GM19397 (cell line): Measurements from ENCODE around the gene SERPINB4.
"Not testable (repeated sequence)": the region's sequence is repeated elsewhere in the genome, so short reads cannot be mapped to it uniquely, and the experiment has no call there.

Source experiments
- ATAC-seq: cut with Tn5 transposase; IDR thresholded peaks from one replicate; pipeline ENCODE4 v1.9.1; 2021; ENCODE audit warnings: mild to moderate bottlenecking, moderate library complexity; ENCODE audit not compliant: unreplicated experiment

The SERPINB4 gene

DNA sequence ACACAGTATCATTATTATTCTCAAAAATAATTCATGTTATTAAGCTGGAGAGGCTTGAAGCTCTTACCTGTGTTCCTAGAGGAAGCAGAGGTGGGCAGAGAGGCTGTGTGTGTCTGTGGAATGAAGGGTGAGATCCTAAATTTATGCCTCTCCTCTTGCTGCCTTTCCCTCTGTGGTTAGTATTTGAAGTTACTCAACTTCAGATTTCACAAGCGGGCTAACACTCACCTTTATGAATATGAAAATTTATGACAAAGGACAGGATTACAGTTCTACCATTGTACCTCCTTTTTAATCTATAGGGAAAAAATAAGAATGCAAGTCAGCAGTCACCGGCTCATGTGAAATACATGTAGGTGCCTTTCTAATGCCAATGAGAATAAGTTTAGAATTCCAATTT, at the start of gene SERPINB4:
SERPINB4 (minus strand) TSS at position 115 of the 400 bp plus-strand sequence. CDS start 679 bp downstream, outside the sequence.
- not testable (repeated sequence) for ATAC-seq

DNA sequence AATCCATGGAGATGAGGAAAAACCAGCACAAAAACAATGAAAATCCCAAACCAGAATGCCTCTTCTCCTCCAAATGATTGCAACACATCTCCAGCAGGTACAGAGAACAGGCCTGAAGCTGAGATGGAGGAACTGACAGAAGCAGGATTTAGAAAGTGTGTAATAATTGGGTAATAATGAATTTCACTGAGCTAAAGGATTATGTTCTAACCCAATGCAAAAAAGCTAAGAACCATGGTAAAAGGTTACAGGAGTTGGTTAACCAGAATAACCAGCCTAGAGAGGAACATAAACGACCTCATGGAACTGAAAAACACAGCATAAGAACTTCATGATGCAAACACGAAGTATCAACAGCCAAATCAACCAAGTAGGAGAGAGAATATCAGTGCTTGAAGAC, 45.0 kb upstream of the SERPINB4 start:
- ATAC-seq, result no peak

DNA sequence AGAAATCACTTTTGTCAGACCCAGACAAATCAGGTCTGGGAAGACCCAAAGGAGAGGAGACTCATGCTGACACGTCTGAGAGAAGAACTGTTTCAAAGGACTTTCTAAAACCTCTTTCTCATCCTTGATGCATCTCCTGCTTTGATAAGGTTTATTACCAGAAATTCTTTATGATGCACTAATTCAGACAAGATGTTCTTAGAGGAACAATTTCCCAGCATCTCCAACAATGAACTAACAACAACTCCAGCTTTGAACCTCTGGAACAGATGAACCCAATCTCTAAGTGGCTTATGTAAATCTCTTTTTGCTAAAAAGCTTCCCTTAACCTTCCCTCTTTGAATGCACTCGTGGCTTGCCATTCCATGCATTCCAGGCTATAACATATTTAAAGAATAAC, 42.8 kb upstream of the SERPINB4 start:
- no peak for ATAC-seq

DNA sequence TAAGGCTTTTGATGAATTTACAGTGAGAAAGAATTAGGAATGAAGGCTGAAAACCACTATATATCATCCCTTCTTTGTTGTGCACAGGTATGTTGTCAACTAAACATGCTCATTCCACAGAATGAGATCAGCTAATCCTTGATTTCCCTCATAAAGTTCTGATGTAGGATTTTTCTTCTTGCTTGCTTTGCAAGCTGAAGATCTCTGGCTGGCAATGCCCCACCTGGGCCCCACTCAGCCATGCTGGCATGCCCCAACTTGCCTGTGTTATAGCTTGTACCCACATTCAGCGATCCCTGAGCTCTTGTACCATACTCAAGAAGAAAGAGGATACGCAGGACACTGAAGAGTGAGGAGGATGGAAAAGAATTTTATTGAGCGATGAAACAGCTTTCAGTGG, 40.7 kb upstream of the SERPINB4 start:
- ATAC-seq, result no peak

DNA sequence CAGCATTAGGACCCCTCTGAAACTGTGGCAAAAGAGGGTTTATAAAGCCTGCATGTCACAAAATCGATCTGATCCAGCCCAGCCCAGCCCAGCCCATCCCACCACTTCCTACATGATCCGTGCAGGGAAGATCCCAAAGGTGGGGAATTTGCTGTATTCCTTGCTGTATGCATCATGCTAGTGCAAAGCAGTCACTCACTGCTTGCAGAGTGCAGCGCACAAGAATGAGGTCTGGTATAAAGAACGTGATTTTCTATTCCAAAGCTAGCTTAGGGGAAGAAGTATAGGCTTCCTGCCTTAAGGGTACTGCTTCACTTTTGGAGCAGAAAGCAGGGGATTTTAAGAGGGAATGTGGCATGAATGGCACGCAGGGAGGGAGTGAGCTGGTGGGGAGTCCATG, 39.8 kb upstream of the SERPINB4 start:
- ATAC-seq, result no peak

DNA sequence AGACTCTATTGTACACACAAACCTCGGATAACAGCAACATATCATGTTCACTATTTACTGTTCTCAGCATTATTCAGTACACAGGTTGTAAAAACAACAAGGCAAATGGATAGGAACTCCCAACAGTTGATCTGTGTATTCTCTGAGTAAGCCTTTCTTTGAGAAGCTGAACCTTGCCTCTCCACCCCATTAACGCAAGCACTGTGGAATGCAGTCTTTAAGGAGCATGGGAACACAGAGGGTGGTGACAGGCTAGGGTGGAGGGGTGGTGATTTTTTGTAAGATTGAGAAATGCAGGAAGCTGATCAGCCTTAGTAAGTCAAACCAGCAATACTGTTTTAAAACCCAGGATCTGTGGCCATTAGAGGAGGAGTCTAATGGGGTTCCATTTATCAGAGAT, 39.1 kb upstream of the SERPINB4 start:
- no peak for ATAC-seq

DNA sequence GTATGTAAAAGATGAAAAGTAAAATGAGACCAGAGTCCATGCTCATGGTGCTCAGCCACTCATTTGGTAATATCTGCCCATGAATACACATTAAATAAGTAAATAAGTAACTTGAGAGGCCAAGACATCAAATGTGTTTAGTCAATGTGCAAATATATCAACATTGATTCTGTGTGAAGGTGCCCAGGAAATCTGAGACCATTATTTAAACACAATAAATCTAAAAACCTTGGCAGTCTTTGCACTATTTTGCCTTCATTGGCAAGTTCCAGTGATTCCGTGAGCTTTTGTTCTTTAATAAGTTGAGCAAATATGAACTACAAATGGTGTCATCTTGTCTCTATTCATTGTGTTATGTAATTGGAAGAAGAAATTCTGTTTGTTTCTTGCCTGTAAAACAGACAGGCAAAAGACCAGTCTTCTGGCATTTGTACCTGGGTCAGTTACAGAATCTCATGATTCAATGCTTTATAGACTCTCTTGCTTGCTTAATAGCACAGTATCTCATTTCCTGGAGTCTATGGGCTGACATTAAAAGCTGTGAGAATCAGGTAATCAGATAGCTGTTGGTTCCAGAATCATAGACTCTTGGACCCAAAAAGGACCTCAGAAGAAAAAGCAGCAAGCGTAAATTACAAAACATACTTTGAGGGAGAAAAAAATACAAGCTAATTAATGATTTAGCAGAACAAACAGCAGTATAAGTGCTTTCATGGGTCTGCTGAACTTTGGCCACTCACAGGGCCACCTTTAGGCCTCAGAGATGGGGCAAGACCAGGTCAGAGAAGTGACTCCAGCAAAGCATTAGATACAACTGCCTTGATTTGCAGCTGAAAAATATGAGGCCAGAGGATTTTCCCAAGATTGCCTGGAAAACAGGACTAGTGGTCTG, 37.6 kb upstream of the SERPINB4 start:
- ATAC-seq, result no peak

DNA sequence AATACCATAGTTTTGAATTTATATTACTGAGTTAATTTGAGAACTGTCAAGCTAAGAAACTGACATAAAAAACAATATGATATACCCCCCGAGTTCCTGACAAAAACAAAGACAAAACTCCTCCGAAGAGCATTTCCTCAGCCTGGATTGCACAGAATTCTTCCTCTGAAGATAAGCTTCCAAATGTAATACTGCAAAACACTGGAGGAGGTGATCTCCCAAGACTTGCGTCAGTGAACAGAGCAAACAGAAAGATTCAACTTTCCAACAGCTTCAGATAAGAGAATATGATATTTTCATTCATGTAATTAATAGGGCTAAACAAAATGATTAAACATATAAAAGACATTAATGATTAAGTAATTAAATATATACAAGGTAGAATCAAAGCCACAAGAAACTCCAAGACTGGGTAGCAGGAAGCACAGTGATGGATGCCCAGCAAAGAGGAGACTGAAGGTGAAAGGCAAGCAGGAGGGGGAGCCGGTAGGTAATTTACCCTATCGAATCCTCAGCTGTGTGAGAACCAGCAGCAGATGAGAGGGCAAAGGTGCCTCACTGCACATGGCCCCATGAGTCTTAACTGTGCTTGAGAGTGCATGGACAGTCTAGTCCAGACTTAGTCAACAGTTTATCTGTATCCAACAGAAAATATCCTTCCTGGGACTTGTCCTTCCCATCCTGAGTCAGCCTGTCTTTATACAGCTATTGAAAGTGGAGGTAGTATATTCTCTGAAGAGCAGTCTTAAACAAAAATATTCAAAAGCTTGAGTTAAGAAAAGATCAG, 36.0 kb upstream of the SERPINB4 start:
- ATAC-seq, result no peak

DNA sequence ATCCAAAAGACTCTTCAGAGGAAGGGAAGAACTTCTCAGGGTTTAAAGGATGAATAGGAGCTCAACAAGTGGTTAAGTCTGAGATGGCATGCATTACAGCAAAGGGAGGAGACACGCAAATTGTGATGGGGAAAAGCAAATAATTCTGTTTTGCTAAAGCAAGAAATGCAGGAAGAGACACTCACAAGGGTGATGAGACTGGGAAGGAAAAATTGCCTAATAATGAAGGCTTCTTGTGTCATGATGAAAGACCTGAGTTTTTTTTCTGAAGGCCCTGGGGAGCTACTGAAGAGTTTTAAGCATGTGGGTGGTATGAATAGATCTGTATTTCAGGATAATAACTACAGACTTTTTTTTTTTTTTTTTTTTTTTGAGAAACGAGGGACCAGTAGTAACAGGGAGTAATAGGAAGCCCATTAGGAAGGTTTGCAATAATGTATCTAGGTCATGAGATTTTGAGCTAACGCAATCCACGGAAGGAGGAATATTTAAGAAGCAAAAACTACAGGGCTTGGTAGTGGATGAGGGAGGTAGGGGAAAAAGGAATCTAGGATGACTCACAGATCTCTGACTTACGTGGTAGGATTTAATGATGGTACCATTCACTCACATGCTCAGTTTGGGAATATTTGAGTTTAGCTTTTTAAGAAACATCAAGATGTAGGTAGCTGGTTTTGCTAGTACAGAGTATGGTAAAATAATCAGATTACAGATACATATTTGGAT, 33.6 kb upstream of the SERPINB4 start:
- ATAC-seq, result no peak

DNA sequence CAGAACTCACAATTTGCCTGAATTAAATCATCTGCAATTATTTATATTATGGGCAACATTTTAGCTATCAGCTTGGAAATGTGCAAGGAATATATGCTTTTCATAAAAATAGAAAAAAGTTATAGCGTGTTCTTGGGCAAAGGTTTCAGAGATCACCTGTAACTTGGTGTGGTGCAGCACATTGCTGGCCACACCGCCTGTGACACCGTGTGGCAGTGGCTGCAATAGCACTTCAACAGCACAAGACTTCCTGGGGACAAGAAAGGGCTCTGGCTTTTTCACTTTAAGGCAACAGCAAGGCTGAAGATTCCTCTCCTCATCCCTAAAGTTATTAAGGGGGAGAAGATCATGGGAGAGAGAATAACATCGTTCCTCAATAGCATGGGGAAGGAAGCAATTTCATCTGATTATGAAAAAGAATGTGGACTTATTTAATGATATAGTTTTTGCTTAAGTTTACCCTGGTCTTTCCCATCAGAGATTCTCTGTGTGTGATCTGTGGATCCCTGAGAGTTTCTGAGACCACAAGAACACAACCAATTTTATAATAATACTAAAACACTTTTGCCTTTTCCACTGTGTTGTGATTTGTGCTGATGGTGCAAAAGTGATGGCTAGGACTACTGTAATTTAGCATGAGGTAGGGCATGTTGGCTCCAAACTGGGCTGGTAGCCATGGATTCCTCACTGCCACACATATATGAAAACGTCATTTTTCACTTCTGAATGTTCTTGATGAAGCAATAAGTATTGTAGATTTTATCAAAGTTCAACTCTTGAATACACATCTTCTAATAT, 32.7 kb upstream of the SERPINB4 start:
- ATAC-seq, result peak; percentile 83

DNA sequence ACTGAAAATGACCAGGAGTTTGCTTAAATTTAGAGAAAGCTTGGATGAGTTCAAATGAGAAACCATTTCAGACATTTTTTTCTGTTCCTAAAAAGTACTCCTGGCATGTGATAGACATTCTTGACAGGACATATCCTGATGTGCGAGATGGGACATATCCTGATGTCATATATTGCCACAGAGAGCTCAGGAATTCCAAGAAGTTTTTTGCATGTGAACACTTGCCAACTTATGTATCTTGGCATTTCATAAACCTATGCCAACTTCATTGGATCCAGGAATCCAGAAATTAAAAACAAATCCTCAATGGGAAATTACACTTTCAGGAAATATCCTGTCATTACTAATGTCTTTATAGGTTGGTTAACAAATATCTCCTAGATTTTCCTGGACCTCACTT, 20.5 kb upstream of the SERPINB4 start:
- no peak for ATAC-seq

DNA sequence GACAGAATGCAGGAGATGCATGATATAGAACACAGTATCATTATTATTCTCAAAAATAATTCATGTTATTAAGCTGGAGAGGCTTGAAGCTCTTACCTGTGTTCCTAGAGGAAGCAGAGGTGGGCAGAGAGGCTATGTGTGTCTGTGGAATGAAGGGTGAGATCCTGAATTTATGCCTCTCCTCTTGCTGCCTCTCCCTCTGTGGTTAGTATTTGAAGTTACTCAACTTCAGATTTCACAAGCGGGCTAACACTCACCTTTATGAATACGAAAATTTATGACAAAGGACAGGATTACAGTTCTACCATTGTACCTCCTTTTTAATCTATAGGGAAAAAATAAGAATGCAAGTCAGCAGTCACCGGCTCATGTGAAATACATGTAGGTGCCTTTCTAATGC, 17.7 kb upstream of the SERPINB4 start, which contains the start of gene SERPINB3:
SERPINB3 (minus strand) TSS at position 144 of the 400 bp plus-strand sequence. CDS start 677 bp downstream, outside the sequence.
- ATAC-seq, result not testable (repeated sequence)

DNA sequence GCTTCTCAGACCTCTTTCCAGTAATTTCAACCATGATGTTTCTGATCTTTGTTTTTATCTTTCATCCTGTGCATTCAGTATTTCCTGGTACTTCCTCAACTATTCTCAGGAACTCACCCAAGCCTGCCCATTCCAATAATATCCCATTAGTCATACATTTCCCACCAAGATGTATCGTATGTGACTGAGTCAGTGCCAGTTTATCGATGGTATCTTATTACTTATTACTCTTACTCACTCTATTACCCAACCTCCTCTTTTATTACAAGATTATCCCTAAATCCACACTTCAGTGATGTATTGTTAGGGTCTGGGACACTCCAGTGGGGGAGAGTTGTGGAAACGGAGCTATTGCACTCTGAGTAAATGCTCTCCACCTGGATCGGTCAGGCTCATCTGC, 14.9 kb upstream of the SERPINB4 start:
- ATAC-seq, result not testable (repeated sequence)

DNA sequence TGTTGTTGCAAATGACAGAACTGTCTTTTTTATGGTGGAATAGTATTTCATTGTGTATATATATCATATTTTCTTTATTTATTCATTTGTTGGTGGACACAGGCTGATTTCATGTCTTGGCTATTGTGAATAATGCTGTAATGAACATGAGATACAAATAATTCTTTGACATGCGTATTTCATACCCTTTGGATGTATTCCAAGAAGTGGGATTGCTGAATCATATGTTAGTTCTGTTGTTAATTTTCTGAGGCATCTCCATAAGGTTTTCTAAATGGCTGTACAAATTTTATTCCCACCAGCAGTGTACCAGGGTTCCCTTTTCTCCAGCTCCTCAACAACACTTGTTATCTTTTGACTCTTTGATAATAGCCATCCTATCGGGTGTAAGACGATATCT, 6.2 kb upstream of the SERPINB4 start:
- ATAC-seq, result not testable (repeated sequence)

DNA sequence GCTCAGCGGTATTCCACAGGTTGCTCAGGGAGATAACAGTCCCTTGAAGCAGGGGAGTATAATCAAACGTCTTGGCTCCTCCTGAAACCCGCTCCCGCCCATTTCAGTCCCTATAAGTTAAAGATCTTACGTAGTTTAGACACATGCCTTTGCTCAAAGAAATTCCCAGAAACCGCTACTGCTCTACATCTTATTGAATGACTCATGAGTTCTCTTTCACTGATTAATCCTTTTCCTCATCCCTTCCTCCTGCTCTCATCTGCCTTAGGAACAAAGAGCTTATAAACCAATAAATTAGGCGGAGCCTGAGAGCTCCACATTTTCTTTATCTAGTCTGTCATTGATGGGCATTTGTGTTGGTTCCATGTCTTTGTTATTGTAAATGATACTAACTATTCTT, 4.2 kb upstream of the SERPINB4 start:
- ATAC-seq, result no peak

DNA sequence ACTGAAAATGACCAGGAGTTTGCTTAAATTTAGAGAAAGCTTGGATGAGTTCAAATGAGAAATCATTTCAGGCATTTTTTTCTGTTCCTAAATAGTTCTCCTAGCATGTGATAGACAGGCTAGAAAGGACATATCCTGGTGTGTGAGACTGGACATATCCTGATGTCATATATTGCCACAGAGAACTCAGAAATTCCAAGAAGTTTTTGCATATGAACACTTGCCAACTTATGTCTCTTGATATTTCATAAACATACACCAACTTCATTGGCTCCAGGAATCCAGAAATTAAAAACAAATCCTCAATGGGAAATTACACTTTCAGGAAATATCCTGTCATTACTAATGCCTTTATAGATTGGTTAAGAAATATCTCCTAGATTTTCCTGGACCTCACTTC, 2.9 kb upstream of the SERPINB4 start:
- ATAC-seq, result no peak

DNA sequence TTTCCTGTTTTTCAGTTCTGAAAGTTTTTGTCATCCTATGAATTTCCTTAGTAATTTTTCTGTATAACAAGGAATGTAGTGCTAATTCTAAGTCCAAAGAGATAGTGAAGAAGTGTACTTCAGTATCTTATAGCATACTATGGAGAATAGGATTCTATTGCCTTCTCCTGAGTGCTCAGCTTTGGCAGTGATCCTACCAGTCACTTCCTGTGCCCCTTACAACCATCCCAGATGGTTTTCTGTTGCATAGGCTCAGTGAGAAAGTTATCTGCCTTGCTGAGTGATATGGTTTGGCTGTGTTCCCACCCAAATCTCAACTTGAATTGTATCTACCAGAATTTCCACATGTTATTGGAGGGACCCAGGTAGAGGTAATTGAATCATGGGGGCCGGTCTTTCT, 638 bp upstream of the SERPINB4 start:
- not testable (repeated sequence) for ATAC-seq

DNA sequence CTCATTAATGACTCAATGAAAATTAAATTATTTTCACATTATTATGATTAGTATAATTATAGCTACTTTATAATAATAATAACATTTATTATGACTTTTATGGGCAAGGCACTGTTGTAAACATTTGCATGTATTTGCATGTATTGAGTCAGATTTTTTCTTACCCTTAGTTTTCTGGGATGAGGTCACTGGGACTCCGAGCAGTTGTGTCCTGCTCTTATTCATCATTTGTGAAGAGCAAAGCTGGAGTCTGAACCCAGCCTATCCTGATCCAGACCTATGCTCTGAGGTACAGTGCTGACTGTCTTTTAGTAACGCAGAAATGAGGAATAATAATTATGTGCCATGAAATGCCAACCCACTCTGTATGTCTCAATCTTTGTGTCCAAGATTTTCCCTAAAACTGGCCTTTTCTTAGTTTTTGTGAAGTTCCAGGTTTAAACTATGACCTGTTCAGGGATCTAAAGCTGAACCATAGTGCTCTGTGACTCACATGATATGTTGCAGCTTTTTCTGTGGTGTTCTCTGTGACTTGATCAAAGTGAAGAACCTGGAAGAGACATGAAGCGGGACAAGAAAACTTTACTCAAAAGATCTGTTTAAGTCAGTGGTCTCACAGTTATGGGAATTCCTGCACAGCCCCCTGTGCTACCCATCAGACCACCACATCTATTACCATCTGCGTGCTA, 1.2 kb downstream of the SERPINB4 start:
- not testable (repeated sequence) for ATAC-seq

DNA sequence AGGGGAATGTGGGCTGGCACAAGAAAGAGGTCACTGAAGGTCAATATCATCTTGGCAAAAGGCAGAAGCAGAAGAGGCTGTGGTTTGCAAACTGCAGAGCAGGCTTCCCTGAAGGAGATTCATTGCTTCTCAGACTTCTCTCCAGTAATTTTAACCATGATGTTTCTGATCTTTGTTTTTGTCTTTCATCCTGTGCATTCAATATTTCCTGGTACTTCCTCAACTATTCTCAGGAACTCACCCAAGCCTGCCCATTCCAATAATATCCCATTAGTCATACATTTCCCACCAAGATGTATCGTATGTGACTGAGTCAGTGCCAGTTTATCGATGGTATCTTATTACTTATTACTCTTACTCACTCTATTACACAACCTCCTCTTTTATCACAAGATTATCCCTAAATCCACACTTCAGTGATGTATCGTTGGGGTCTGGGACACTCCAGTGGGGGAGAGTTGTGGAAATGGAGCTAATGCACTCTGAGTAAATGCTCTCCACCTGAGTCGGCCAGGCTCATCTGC, 2.8 kb downstream of the SERPINB4 start:
- not testable (repeated sequence) for ATAC-seq
